Dedifferentiated amniotic fluid mesenchymal stem cell (primary cell): Measurements from ENCODE around the gene EID3.
"Not testable (repeated sequence)": the region's sequence is repeated elsewhere in the genome, so short reads cannot be mapped to it uniquely, and the experiment has no call there.

Experiments
- DNase-seq: peaks from one replicate; pipeline ENCODE4 v3.0.0-alpha.2; 2016; ENCODE audit errors: extremely low spot score

The EID3 gene

DNA sequence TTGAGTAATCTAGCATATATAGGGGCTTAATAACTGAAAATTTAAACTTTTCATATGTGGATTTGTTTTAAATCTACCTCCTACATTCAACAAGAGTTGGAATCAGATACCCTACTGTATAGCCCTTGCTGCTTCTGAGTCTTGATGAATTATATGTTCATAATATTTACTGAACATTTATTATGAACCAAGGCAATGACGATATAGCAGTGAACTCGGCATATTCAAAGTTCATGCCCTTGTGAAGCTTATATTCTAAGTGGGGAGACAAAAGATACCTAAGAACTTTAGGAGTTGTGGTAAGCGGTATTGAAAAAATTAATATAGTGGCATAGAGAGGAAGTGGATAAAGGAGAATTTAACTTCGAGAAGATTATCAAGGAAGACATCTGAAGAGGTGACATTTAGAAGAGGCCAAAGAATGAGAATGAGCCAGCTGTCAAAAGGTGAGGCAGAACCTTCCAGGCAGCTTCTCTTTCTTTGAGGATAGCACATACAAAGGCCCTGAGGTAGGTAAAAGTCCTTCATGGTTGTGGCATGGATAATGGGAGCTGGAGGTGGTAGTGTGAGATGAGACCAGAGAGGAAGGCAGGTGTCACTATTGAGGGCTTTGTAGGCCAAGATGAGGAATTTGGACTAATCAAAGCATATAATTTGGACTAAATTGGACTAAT lies 10.2 kb downstream of the EID3 start:
- no peak for DNase-seq

DNA sequence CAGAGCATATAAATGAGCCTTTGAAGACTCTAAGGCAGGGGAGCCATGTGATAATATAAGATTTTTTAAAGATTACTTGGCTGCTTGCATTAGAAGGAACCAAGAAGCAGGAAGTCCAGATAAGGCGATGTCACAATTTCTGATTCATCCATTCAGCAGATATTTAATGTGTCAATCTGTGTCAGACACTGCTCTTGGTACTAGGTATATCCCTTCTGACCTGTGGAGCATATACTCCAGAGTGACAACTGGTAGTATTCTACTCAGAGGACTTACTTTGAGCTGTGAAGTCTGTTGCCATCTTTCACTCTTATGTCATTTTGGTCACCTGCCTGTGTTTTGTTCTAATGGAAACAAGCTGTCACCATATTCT lies 10.7 kb downstream of the EID3 start:
- no peak for DNase-seq

DNA sequence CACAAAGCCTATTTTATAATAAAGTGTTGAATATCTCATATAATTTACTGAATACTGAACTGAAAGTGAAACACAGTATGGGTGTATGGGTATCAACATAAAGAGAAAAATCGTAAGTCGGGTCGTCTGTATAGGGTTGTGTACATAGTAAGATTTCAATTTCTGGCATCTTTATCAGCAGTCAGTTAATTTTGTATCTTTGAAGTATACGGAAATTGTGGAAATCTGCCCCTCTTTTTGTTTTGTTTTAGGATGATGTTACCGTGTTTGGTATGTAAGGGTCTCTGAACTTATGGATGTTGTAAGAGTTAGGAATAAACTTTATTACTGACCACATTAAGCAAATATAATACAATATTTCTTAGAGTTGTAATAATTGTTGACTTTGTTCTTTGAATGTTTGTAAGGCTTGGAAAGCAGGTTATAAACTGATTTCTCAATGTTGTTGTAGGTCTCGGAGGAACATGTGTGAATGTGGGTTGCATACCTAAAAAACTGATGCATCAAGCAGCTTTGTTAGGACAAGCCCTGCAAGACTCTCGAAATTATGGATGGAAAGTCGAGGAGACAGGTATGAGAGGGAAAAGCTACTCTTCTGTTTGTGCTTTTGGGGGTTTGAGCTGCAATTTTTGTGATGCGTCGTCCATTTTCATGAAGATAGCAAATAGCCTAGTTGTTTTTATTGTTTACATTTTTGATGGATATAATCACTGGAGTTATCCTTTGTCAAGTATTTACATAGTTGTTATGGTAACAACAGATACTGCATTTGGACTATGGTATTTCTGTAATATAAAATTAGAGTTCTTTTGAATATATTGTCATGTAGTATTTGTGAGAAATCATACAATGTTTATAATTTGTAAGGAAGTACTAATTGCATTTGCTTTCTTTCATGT lies 12.0 kb downstream of the EID3 start:
- DNase-seq: no peak

- DNase-seq: no peak
These were observed 13.4 kb downstream of the EID3 start for GRCh38 chr12:104316936-104317335.

- DNase-seq: no peak
These were observed 14.1 kb downstream of the EID3 start for GRCh38 chr12:104317538-104318210.

GRCh38 chr12:104319028-104319427 lies 15.5 kb downstream of the EID3 start:
- no peak for DNase-seq

- DNase-seq: no peak
These were observed 16.5 kb downstream of the EID3 start for GRCh38 chr12:104319918-104320626.

DNA sequence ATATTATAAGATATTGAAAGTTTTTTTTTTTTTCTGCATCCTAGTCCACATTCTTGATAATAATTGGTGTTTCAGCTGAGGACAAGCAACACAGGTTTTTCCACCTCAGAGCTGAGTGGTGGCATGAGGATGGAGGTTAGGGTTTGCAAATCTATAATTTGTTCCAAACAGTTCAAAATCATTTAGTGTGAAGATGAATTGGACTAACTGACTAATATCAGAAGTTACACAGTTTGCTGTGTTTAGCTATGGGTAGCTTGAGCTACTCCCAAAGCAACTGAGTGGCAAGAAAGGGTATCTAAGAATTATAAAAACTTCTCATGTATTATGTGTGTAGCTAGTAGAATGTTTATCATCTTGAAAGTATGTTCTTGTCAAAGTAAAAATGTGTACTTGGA lies 17.1 kb downstream of the EID3 start:
- no peak for DNase-seq

GRCh38 chr12:104321949-104322348 lies 18.4 kb downstream of the EID3 start:
- no peak for DNase-seq

DNA sequence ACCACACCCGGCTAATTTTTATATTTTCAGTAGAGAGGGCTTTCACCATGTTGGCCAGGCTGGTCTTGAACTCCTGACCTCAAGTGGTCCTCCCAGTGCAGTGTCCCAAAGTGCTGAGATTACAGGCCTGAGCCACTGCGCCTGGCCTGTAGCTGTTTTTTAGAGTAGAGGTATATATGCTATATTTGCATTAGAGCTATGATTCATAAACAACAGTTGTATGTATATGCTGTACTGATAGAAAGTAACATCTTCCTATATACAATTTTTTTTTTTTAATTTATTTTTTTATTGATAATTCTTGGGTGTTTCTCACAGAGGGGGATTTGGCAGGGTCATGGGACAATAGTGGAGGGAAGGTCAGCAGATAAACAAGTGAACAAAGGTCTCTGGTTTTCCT lies 19.0 kb downstream of the EID3 start:
- not testable (repeated sequence) for DNase-seq

DNA sequence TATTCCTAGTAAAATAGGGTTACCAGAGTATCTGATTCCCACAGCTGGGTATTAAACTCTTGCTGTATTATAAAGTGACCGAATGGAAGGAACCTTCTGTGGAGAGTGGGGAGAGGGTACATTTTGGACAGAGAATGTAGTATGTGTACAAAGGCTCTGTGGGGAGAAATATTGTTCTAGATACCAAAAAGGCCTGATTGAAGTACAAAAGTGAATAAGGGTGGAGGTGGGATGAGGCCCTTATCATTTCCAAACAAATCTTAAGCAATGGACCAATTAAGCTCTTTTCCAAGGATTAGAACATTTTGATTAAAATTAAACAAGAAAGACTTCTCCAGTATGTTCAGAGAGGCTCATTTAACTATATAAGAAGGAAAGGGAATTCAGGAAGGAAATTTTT lies 20.4 kb downstream of the EID3 start:
- DNase-seq: no peak

- not testable (repeated sequence) for DNase-seq
These were observed 24.7 kb downstream of the EID3 start for GRCh38 chr12:104328278-104328677.

GRCh38 chr12:104328790-104329189 lies 25.3 kb downstream of the EID3 start:
- no peak for DNase-seq

DNA sequence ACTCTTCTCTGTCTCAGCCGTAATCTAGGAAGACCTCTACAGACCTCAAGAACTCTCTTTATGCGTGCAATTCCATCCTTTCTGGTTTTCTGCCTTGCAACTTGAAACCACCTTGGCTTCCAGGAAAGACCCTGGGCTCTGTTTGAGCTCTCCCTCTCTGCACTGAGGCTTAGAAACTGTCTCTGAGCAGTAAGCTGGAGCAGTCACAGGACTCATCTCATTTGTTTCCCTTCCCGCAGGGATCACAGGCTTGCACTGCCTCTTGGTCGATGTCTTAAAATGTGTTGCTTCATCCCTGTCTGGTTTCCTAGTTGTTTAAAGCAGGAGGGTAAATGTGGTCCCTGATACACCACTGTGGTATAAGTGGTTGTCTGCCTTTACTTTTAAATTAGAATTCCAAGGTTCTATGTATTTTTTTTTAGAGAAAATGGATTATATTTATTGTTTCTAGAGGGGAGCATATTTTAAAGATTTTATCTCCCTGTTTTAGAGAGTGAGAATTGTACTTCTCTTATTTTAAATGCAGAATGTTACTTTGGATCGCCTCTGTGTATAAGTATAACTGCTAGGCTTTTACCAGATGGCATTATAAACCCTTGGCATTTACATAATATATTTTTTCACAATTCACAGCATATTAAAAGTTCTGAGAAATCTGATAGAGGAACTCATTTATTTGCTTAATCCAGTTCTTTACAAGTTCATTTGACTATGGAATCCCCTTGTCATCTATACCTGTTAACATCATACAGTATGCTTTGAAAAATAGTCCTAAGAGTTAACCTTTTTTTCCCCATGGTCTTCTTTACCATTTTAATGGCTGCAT lies 26.4 kb downstream of the EID3 start:
- no peak for DNase-seq

GRCh38 chr12:104331376-104331775 lies 27.8 kb downstream of the EID3 start:
- no peak for DNase-seq

DNA sequence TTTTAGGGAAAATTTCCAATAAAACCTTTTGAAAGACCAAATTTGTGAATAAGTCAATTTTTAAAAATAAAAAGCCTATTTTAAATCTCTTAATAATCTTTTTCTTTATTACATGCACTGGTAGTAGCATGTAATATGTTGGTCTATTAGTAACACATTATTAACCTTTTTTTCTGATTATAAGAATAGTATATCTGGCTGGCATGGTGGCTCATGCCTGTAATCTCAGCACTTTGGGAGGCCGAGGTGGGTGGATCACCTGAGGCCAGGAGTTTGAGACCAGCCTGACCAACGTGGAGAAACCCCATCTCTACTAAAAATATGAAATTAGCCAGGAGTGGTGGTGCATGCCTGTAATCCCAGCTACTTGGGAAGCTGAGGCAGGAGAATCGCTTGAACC lies 28.7 kb downstream of the EID3 start:
- DNase-seq: not testable (repeated sequence)

GRCh38 chr12:104333692-104334255 lies 30.2 kb downstream of the EID3 start:
- no peak for DNase-seq

DNA sequence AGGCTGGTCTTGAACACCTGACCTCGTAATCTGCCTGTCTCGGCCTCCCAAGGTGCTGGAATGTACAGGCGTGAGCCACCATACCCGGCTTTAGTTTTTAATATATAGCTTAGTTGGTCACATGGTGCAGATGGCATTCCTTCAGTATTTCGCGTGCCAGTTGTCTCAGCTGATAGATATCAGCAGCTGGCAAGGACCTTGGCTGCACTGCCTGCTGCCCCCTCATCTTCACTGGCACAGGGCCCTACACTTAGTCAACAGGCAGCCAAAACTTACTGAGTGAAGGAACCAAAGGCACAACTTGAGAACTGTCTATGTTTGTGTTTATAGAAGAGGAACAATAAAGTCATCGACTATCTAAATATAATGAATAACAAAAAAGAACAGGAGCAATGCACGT lies 31.0 kb downstream of the EID3 start:
- no peak for DNase-seq

DNA sequence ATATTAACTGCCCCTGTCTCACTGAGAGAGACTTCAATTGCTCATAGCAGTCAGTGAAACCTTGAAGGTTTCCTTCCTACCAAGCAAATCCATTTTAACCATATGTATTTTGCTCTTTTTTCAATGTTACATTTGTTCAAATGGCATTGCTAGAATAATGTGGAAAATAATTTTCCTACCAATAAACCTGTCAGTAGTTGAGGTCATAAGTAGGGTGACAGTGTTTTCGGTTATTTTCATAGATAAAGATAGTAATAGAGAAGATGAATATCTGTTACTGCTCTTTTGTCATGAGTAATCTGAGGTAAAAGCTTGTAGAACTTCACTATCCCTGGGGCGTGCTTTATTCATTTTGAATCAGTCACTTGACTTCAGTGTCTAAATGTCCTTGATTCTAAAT lies 32.6 kb downstream of the EID3 start:
- no peak for DNase-seq

GRCh38 chr12:104337030-104337558 lies 33.6 kb downstream of the EID3 start:
- DNase-seq: no peak

DNA sequence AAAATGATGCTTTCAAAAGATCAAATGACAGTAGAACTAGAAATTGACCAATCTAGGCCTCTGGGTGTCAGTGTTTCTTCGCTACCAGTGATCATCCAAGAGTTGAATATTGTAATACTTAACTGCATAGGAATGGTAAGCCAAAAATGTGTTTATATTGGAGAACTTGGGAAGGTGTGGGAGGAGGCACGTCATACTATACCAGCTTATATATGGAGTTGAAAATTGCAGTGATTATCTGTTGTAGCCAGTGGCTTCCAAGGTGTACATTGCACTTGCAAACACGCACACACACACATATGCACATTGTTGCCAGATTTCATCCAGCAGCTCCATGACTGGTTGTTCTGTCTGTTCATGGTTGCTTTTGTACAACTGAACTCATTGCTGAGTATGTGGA lies 36.1 kb downstream of the EID3 start:
- DNase-seq: no peak
